Measurements from ENCODE around the gene STARD10.
A peak's percentile ranks its signal among the peaks of the same experiment; 100 is the strongest.
"Not testable (repeated sequence)": the region's sequence is repeated elsewhere in the genome, so short reads cannot be mapped to it uniquely, and the experiment has no call there.

The STARD10 gene, protein sequence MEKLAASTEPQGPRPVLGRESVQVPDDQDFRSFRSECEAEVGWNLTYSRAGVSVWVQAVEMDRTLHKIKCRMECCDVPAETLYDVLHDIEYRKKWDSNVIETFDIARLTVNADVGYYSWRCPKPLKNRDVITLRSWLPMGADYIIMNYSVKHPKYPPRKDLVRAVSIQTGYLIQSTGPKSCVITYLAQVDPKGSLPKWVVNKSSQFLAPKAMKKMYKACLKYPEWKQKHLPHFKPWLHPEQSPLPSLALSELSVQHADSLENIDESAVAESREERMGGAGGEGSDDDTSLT

DNA sequence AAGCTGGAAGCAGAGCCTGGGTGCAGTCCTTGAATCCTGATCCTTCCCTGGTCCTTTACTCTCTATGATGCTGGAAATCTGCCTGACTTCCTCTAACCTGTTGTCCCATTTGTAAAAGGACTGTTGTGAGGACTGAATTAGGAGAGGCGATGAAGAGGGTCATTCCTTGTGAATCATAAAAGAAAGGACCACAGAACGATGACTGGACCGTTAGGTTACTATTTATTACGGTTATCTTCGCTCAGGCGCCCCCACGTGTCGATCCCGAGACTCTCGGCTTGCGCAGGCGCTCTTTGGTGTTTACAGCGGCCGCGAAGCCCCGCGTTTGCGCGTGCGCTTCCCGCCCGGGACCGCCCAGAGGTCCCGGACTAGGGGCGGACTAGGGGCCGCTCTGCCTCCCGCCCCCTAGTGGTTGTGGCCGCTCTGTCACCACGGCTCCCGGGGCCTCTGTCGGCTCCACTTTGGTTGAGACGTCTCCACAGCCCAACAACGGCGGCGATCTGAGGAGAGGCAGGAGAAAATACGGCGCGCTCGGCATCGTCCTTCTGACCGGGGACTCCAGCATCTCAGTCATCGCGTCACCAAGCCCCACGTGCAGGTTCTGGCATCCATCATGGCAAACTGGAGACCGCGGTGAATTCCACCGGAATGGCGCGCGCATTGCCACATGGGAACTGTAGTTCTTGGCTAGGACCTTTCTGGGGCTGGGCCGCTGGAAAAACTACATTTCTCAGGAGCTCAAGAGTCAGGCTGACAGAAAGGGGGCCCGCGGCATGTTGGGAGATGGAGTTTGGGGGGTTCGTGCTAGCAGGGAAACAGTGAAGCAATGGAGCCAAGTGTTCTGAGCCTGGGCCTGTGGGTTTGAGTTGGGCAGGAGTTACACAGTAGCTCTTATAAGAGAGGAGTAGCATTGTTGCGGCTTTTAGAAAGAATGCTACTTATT lies at the start of gene STARD10:
TSS of gene STARD10 (minus strand) at position 623 of the 943 bp plus-strand sequence. CDS start 12,866 bp downstream, outside the sequence.
- peak; percentile 94 for DNase-seq (ENCODE audit: low read depth)

DNA sequence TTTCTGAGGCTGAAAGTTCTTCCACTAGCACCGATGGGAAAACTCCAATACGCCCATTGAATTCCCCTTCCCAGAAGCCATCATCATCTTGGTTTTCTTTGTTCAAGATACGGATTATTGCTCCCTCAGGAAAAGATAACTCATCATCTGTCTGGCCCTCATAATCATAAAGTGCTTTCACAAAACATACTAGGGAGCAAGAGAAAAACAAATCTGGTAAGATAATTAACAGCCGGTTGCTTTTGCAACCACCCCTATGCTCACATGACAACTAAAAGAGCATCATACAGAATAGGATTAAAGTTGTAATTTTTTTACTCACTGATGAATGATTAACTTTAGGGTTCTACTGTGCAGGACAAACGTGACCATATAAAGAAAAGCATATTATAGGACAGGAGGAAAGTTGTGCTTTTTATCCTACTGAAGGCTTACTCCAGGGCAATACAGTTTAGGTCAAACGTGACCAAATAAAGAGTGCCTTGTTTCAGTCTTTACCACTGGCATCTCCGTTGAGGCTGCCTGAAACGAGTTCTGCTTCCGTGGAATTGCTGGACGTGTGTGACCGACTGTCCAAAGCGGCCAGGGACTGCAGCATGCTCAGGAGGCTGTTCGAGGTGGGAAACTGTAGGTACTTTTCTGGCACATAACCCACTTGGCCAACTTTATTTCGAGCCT lies 48.9 kb upstream of the STARD10 start:
- DNase-seq (ENCODE audit: low read depth): no peak

DNA sequence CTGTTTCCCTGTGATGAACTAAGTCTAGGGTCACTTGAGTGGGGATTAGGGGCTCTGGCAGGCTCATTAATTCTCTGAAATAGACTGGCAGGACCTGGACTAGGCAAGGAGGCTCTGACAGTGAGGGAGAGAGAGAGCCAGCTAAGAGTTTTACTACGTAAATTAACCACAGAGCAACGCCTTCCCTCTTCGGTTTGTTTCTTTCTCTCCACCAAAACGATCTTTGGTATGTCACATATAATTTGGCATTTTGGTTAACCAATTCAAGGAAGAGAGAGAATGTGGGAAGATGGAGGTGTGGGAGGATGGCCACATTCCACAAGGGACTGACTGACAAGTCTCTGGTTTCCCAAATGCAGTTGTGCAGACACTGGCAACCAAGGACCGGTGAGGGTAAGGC lies 48.3 kb upstream of the STARD10 start:
- no peak for DNase-seq (ENCODE audit: low read depth)

DNA sequence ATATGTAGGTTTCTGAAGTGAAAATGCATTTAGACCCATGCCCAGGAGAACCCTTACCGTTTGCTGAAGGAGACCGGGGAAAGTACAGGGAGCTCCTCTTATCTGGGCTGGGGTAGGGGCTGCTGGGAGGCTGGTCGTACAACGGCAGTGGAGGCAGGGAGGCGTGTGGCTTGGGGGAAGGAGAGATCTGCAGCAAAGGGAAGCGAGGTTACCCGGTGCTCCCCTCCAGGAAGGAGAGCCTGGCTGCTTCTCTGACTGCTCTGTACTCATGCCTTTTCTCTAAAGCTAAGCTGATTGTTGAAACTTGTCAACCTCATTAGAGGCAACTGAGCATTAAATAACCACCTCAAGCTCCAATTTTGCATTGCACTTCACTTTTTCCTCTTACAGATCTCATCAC lies 47.5 kb upstream of the STARD10 start:
- DNase-seq (ENCODE audit: low read depth): no peak

DNA sequence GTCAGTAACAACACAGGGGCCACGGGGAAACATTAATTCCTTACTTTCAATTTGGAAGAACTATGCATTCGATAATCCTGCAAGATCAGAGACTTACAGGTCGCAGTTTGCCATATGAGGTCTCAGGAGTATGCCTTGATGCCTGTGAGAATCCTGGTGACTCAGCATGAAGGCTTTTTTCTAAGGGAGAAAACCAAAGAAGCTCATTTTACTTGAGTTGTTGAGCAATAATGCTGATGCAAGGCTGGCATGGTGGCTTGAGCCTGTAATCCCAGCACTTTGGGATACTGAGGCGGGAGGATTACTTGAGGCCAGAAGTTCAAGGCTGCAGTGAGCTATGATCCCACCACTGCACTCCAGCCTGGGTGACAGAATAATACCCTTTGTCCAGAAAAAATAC lies 46.9 kb upstream of the STARD10 start:
- DNase-seq (ENCODE audit: low read depth): no peak

DNA sequence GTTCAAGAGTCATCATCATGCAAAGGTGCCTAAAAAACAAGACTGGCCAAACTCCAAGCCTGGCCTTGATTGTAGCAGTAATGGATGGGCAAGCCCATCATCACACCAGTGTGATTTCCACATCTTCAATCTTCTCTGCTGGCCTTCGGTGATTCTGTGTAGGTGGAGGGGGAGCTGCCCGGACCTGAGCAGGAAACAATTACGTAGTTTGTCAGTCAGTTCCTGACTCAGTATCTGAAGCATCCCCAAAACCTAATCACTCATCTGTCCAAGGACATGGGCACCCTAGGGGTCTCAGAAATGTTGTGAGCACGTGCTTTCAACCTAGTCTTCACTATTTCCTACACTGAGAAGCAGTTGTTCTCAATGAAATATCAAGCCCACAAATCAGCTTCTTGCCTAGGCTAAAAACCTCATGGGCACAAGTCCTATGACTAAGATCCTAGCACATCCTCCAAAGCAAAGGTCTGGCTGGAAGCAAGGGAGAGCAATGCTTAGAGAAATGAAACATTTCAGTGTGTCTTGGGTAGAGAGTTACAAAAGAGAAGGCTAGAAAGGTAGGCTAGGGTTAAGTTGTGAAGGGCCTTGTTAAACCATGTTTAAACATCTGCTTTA lies 45.0 kb upstream of the STARD10 start:
- DNase-seq (ENCODE audit: low read depth): no peak

DNA sequence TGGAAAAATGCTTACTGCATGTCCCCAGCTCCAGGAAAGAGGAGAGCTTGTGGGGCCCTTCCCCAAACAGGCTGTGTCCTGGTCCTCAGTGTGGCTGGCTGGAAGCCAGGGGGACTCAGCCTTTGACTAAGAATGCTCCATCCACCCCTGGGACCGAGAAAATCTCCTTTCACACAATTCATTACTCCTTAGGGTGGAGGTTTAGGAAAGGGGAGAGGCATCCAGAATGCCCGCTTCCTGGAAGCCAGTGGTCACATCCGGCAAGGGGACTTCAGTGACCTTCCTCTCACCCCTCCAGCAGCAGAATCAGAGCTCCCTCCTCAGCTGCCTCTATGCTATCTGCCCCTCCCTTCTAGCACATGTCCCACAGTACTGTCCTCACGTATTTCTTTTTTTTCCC lies 42.3 kb upstream of the STARD10 start:
- no peak for DNase-seq (ENCODE audit: low read depth)

DNA sequence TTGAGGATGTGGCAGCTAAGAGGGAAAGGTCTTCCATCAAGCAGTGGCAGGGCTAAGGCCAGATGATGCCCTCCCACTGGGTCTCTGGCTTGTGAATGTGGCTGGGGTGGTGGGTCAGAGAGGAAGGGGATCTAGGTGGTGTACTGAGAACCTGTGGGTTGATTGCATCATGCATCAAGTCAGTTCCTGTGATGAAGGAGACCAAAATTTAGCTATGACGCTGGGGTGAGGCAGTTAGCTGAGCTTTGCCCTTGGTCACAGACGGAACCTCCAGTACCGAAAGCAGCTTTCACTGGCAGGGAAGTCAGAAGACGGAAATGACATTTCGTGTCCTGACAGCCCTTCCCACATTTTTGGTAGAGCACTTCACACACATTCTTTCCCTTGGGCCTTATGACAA lies 41.1 kb upstream of the STARD10 start:
- no peak for DNase-seq (ENCODE audit: low read depth)

DNA sequence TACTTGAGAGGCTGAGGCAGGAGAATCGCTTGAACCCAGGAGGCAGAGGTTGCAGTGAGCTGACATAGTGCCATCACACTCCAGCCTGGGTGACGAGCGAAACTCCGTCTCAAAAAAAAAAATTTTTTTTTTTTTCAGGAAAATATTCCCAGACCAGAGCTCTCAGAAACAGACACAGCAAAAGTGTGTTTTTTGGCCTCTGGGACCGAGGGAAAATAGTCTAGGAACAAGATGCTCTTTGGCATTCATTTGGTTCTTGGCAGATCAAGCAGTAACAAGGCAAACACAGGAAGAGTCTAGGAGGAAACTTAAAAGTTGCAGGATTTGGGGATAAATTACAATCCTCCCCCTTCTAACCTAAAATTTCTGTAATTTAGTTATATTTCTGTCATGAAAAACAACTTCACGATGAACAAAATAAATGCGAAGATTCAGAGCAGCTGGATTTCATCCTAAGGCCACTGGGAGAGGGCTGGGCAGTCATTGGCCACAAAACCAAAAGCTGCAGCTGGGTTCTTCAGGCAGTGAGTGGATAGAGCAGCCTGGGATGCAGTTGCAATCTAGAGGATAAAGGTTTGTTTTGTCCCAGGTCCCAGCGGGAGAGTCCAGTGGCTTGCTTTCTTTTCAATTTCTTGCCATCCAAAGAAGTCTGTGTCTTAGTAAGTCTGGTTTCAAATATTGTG lies 40.1 kb upstream of the STARD10 start:
- no peak for DNase-seq (ENCODE audit: low read depth)

DNA sequence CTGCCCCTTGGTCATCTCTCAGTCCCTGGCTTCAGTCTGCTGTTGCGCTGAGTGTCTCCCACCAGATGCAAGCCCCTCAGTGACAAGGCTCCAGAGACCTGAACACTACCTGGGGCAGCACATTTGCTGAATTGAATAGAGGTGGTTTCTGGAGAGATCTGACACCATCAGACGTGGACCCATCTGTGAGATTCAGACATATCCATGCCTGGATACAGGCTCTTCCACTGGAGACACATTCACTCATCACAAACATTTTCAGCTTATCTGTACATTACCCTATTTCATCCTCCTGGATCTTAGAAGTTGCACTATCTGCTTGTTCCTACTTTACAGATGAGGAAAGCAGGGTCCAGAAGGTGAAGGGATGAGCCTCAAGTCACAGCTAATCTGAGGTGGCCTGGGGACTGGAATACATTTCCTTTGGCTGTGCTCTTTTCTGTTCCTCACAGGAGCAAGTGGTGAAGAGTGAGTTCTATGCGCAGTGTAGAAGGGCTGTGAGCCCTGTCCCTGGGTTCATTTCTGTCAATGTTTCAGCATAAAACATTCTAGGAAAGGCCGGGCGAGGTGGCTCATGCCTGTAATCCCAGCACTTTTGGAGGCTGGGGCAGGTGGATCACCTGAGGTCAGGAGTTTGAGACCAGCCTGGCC lies 39.4 kb upstream of the STARD10 start:
- DNase-seq (ENCODE audit: low read depth): no peak

DNA sequence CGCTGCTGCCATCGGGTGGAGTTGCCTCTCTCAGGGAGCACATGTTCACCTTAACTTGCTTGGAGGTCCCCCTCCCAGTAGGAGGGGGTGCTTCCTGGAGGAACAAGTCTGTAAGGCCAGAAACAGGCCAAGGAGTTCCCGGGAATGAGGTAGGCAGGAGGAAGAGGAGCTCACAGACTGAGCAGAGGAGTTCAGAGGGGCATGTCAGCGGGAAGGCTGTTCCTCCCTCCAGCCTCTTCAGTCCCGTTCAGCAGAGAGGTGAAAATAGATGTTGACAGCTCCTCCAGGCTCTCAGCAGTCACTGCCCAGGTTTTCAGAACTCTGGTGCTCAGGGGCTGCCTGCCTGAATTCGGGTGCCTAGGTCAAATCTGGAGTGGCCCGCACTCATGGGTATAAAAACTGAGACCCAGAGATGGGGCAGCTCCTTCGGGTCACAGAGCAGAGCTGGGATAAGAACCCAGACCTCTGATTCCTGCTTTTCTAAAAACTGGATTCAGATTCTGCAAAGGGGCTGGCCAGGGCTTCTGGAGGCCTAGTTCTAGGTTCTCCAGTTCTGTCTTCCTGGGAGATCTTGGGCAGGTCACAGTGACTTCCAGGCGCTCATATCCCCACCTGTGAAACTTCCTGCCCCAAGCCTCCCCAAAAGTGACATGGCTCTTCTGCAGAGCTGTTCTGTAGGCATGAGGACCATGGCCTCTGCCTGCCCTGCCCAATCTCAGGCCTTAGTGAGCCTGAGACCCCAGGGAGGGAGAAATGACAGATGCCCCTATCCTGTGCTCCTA lies 38.6 kb upstream of the STARD10 start:
- no peak for DNase-seq (ENCODE audit: low read depth)

DNA sequence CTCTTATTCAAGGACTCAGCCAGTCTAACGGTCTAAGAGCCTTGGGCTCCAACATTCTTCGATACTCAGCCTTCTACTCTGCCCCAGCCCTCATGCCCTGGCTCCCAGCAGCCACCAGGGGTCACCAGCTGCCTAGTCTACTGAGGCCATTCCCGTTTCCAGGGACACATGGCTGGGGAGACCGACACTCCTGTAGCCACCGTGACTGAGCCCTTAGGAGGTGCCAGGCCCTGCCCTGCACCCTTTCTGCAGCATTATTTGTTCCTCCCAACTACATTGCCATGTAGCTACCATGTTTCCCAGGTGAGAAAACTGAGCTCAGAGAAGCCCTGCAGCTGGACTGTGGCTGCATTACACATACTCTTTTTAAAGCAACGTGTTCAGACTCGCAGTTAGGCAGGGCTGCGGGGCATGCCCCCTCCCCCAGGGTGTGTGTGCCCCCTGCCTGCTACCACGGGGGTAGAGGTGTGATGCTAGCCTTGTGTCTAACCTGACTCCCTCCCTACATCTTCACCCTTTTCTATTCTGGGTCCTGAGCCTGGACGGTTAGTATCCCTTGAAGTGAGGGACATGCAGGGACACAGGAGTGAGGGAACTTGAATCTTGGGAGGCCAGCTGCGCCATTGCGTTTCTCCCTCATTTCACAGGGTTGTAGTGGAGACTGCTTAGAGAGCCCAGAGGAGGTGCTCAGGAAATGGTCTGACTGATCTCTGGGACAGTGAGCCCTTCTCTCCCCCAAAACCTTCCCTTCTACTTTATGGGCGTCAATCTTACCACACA lies 37.9 kb upstream of the STARD10 start:
- DNase-seq (ENCODE audit: low read depth): peak; percentile 32

DNA sequence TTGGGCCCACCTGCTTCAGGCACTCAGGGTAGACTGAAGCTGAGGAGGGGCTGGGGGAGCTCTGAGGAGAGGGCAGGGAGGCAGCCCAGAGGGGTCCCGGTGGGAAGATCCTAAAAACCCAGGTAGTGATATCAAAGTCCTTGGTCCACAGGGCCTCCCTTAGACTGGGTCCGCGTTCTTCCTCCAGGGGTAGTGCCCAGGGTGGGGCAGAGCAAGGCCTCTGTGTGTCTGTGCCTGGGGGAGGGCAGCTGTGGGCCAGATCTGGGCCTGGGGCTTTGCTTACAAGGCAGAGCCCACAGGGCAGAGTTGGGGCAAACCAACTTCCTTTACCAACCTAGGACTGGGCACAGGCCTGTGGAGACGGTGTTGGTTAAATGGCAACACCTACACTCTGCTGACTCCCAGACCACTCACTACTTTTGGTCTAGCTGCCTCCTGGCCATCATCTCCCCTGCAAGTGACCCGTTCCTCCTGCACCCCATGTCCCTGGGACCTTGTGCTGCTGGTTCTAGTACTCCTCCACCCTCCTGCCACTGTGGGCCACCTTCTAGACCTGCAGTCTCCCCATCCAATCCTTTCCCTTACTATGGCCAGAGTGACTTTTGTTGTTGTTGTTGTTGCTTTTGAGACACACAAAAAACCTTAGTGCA lies 36.2 kb upstream of the STARD10 start:
- DNase-seq (ENCODE audit: low read depth): no peak

DNA sequence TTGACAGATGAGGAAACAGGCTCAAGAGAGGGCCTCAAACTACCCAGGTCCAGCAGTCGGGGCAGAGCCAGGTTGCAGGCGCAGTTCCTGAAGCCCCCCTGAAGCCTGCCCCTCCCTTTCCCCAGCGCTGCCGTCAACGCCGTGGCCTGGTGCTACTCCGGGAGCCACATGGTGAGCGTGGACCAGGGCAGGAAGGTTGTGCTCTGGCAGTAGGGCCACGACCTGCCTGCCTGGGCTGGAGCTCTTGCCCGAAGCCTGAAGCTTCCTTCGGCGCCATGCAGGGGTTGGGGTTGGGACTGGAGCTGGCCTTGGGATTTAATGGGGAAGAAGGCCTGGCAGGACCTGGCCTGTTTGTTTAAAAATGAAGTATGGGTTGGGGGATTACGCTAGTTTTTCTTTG lies 35.3 kb upstream of the STARD10 start:
- DNase-seq (ENCODE audit: low read depth): no peak

DNA sequence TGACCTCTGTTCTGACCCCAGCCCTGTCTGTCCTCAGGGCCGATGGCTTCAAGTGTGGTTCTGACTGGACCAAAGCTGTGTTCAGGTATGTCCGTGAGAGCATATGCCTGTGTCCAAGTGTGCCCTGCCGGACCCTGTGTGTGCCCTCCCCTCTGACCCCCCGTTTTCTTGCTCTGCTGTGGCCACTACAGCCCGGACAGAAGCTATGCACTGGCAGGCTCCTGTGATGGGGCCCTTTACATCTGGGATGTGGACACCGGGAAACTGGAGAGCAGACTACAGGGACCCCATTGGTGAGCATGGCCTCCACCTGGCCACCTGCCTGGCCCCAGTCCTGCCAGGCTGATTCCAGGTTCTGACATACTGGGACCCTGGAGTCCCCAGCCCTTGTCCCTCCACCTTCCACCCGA lies 34.9 kb upstream of the STARD10 start:
- DNase-seq (ENCODE audit: low read depth): no peak

DNA sequence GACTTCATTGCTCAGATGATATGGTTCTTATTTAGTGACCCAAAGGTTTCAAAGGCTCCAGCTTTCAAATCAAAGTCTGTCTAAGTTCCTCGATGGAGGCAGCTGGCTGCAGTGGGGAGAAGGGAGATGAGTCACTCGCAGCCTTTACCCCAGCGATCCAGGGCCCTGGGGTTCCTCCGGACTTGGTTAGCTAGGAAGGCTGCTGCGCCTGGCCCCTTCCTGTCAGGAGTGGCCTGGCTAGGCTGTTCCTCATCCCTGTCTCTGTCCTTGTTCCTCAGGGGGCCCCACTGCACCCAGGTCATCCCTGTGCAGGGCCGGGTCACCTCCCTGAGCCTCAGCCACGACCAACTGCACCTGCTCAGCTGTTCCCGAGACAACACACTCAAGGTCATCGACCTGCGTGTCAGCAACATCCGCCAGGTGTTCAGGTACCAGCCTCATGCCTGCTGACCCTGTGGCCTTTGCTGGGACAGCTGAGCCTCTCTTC lies 34.3 kb upstream of the STARD10 start:
- DNase-seq (ENCODE audit: low read depth): no peak

DNA sequence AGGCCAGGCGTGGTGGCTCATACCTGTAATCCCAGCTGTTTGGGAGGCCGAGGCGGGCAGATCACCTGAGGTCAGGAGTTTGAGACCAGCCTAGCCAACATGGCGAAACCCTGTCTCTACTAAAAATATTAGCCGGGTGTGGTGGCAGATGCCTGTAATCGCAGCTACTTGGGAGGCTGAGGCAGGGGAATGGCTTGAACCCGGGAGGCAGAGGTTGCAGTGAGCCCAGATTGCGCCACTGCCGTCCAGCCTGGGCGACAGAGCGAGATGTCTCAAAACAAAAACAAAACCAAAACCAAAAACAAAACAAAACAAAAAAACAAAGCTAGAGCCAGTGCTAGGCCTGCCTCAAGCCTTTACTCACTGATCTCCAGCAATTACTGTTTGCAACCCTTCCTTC lies 33.8 kb upstream of the STARD10 start:
- not testable (repeated sequence) for DNase-seq (ENCODE audit: low read depth)

DNA sequence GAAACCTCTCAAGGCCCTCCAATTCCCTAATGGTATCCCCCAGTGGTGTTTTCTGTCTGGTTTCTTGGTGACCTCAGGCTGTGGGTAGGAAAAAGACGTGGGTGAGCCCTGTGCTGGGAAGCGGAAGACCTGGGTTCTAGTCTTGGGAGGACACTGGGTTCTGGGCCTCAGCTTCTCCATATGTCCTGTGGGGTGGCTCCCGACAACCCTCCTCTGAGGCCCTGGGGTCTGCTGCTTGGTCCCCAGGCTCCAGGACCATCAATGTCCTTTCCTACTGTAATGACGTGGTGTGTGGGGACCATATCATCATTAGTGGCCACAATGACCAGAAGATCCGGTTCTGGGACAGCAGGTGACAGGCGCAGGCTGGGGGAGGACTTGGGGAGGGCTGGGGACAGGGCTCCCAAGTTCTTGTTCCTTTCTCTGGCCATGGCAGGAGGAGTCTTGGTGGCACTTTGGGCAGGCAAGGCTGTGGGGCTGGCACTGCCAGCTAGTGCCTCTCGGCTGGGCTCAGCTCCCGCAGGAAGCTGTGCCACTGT lies 33.2 kb upstream of the STARD10 start:
- no peak for DNase-seq (ENCODE audit: low read depth)

All from activated gamma-delta T cell treated with anti-CD3 and anti-CD28 coated beads, Interleukin-2, amount 50 U/mL, for 16 hours (primary cell).